HG03442 (cell line): Measurements from ENCODE around the gene RPL7A.
"Not testable (repeated sequence)": the region's sequence is repeated elsewhere in the genome, so short reads cannot be mapped to it uniquely, and the experiment has no call there.

Experiments used
- ATAC-seq: cut with Tn5 transposase; IDR thresholded peaks from one replicate; pipeline ENCODE4 v1.9.1; 2021; ENCODE audit warnings: mild to moderate bottlenecking, moderate library complexity; ENCODE audit not compliant: unreplicated experiment

RPL7A gene

GRCh38 chr9:133327834-133328484 lies 20.1 kb upstream of the RPL7A start:
- ATAC-seq: no peak

GRCh38 chr9:133329306-133330156 lies 18.5 kb upstream of the RPL7A start:
- not testable (repeated sequence) for ATAC-seq

- ATAC-seq: no peak
Observed at GRCh38 chr9:133331221-133331620, 16.8 kb upstream of the RPL7A start.

- ATAC-seq: no peak
Observed at GRCh38 chr9:133331641-133332380, 16.2 kb upstream of the RPL7A start.

GRCh38 chr9:133332381-133332730 lies 15.7 kb upstream of the RPL7A start:
- ATAC-seq: no peak

- ATAC-seq: no peak
Observed at GRCh38 chr9:133333011-133333410, 15.0 kb upstream of the RPL7A start.

GRCh38 chr9:133333566-133333965 lies 14.5 kb upstream of the RPL7A start:
- ATAC-seq: no peak

GRCh38 chr9:133334161-133334560 lies 13.9 kb upstream of the RPL7A start:
- ATAC-seq: no peak

GRCh38 chr9:133334888-133335287 lies 13.1 kb upstream of the RPL7A start:
- not testable (repeated sequence) for ATAC-seq

- peak; percentile 84 for ATAC-seq
Observed at GRCh38 chr9:133335924-133336811, 11.8 kb upstream of the RPL7A start, which contains the start of gene SURF6. Gene SURF6, minus strand, starts transcription at chr9:133336188. Its CDS starts 56 bp downstream, at chr9:133336132.

- ATAC-seq: no peak
Observed at GRCh38 chr9:133339641-133340040, 8.4 kb upstream of the RPL7A start.

GRCh38 chr9:133340256-133340655 lies 7.8 kb upstream of the RPL7A start:
- ATAC-seq: no peak

- ATAC-seq: no peak
Observed at GRCh38 chr9:133340916-133341315, 7.1 kb upstream of the RPL7A start.

- ATAC-seq: no peak
Observed at GRCh38 chr9:133341369-133342068, 6.5 kb upstream of the RPL7A start.

GRCh38 chr9:133342069-133342406 lies 6.0 kb upstream of the RPL7A start:
- ATAC-seq: no peak

GRCh38 chr9:133342570-133342969 lies 5.4 kb upstream of the RPL7A start:
- ATAC-seq: no peak

- ATAC-seq: no peak
Observed at GRCh38 chr9:133344071-133344470, 3.9 kb upstream of the RPL7A start.

GRCh38 chr9:133344979-133345378 lies 3.0 kb upstream of the RPL7A start:
- ATAC-seq: no peak

- no peak for ATAC-seq
Observed at GRCh38 chr9:133345596-133345995, 2.4 kb upstream of the RPL7A start.
